Ovary (tissue), 9 donors: ENCODE data around the gene TECR. TPM values are rescaled to one million over a fixed set of nuclear protein-coding genes. Genes with fewer than 3 reads are reported as not detected.
"Not testable (repeated sequence)": the region's sequence is repeated elsewhere in the genome, so short reads cannot be mapped to it uniquely, and the experiment has no call there.

Experiments used
- DNase-seq, 5 donors: peaks; one replicate each; pipeline ENCODE4 v3.0.0-alpha.2; 2019 to 2020
- H3K27ac ChIP-seq, 2 donors: fragments of 200-600 bp; one replicate each; pipeline versions ENCODE4 v1.5.1 to v1.8.0; 2019 to 2022
- H3K27me3 ChIP-seq: fragments of 200-600 bp; one replicate; pipeline ENCODE4 v1.8.0; 2022
- H3K36me3 ChIP-seq: fragments of 200-600 bp; sonication (generic); one replicate; pipeline ENCODE4 v1.5.1; 2019
- H3K4me1 ChIP-seq: one replicate; pipeline ENCODE4 v1.8.1; 2013; ENCODE audit warnings: mild to moderate bottlenecking, moderate library complexity; ENCODE audit not compliant: insufficient read depth
- H3K4me3 ChIP-seq: fragments of 200-600 bp; sonication (generic); one replicate; pipeline ENCODE4 v1.5.1; 2017
- H3K9me3 ChIP-seq, 2 donors: fragments of 200-600 bp in 1 of 2; sonication (generic) in 1 of 2; one replicate each; pipeline versions ENCODE4 v1.5.1 to v1.8.1; 2013 to 2019; ENCODE audit warnings: mild to moderate bottlenecking in 1 of 2, moderate library complexity in 1 of 2
- CTCF ChIP-seq, 3 donors: fragments of 450-650 bp in 2 of 3; fragments of 200-600 bp in 1 of 3; IDR thresholded peaks; one replicate each; pipeline versions ENCODE4 v1.5.1 to v1.8.0; 2016 to 2022; ENCODE audit warnings: antibody characterized with exemption in 3 of 3, mild to moderate bottlenecking in 1 of 3
- EP300 ChIP-seq: sonication (generic); formaldehyde crosslinking; IDR thresholded peaks from one replicate; pipeline ENCODE4 v1.6.1; 2017; ENCODE audit warnings: antibody characterized with exemption
- POLR2A ChIP-seq: fragments of 450-650 bp; IDR thresholded peaks from one replicate; pipeline ENCODE4 v1.6.1; 2017; ENCODE audit warnings: antibody characterized with exemption, mild to moderate bottlenecking, moderate library complexity
- WGBS, 3 donors: extraction: QIAGEN DNeasy Blood & Tissue Kit in 1 of 3; methylation state at CpG; one replicate each; pipeline versions ENCODE4 v1.1.5 to v1.1.7; 2013 to 2017; 5-methylcytosine and 5-hydroxymethylcytosine counted together
- intact Hi-C, 4 donors: fragments of 100-400 bp; cut with DNase I; formaldehyde crosslinking; loops; one replicate each; pipeline versions ENCODE4 v1.11.0 to v1.15.1; 2022 to 2023
- microRNA counts: library from miRNA; unstranded; fragments of <30 nt; microRNA quantifications from one replicate; lab custom pipeline; 2016
- microRNA-seq, 3 donors: library from miRNA; unstranded; fragments of <30 nt; microRNA quantifications; one replicate each; pipeline versions ENCODE4 to v1.2.0, GENCODE V29; 2019 to 2020
- polyA plus RNA-seq, 2 donors: library from polyadenylated mRNA; stranded (reverse); fragments of 200-250 nt in 1 of 2; fragments of 350-450 nt in 1 of 2; fragmentation: Illumina TruSeq in 1 of 2; extraction: RNeasy Lipid Tissue Mini Kit (QIAGEN cat#74804) in 1 of 2; gene quantifications; one replicate each; pipeline ENCODE4 v1.2.3, GENCODE V29; 2013 to 2014
- small RNA-seq: library from RNA; depleted of rRNA; stranded (forward); fragments of <200 nt; gene quantifications from one replicate; pipeline ENCODE3, GENCODE V24; 2016
- total RNA-seq, 7 donors: library from RNA; depleted of rRNA in 2 of 7; stranded (reverse); fragments of >200 nt in 2 of 7; fragmentation: NEBNext Ultra II Directional in 3 of 7; extraction: Animal tissue kit (Norgen Biotek cat#: 25700) in 3 of 7; gene quantifications; one replicate each; pipeline versions ENCODE4 v1.1.0 to v1.2.4, GENCODE V29; 2016 to 2023
- donor health status: DM: no; HTN: no; CAD: no; lungs with moderate emphysema.
- donor health status: DM: no; HTN: no; CAD: no.
- donor health status: Bipolar disorder and iron deficiency.
- donor health status: DM: yes; HTN: yes; CAD: no.
- donor health status: DM: no; HTN: no; CAD: no.
- donor health status: DM: yes; HTN: yes; CAD: no.

The TECR gene
- total and polyA plus RNA-seq, 9 donors: 22.3 to 115 (median 92.4) TPM

GRCh38 chr19:14612657-14613056 lies 83.3 kb downstream of the TECR start:
- Histone ChIP-seq H3K4me3 (no peak overlapping the region), H3K27me3 (no peaks in the 10 kb centered on the region), H3K36me3 (no peaks in the 10 kb centered on the region), H3K9me3 (no peaks in the 10 kb centered on the region), H3K4me1 (no peaks in the 10 kb centered on the region), H3K27ac (no peak overlapping the region)
- TF ChIP-seq POLR2A (no peak), EP300 (no peak), CTCF (IDR thresholded peaks at IDR 0.05) (no peak)
- WGBS, 3 donors: 74 to 84% (median 77%) methylated on average over 4 of the region's 4 CpGs
- intact Hi-C loops: no loop called here
- DNase-seq: no peak

GRCh38 chr19:14613399-14614098 lies 84.2 kb downstream of the TECR start:
- H3K36me3 ChIP-seq, H3K4me3 ChIP-seq, H3K27me3 ChIP-seq, intact Hi-C loops, H3K9me3 ChIP-seq, DNase-seq, H3K27ac ChIP-seq, H3K4me1 ChIP-seq: not testable (repeated sequence)
- WGBS, 3 donors: 71 to 75% (median 73%) methylated on average over 14 of the region's 14 CpGs

- TF ChIP-seq EP300: no peak
- Histone ChIP-seq H3K4me1 (no peaks in the 10 kb centered on the region), H3K27ac (no peak overlapping the region), H3K36me3 (no peaks in the 10 kb centered on the region), H3K27me3 (no peaks in the 10 kb centered on the region), H3K4me3 (no peak overlapping the region), H3K9me3 (peaks cover 0 to 4% of the 10 kb centered on the region in 2 donors)
- intact Hi-C loops: no loop called here
- DNase-seq: no peak
- 57 to 66% (median 62%) methylated on average over 4 of the region's 4 CpGs for WGBS, 3 donors
Observed at GRCh38 chr19:14614099-14614412, 84.7 kb downstream of the TECR start.

MicroRNAs within 50 kb of the gene (microRNA counts, 767-probe panel; counts per million panel counts)
- microRNA hsa-miR-639 (lab: Ali Mortazavi, UCI): 530 counts per million, percentile 78 among the panel's probes with 10 or more counts

Small RNAs within 50 kb of the gene (microRNA-seq; reads per million reads assigned to microRNA genes)
- gene MIR639: 0.18 to 1.7 (median 0.38) reads per million in 3 donors

Small RNAs within 50 kb of the gene (small RNA-seq; reads per million reads assigned to genes)
- gene RN7SL842P: not detected
- gene SNRPGP15: not detected

Other genes starting within 250 kb of the TECR start
- gene ADGRE5, start 148.2 kb upstream of the TECR start, total RNA-seq: 10 to 100 TPM in 5 of 7 donors, 1 to 10 TPM in 2; 5.0 to 41.6 (median 25.6) TPM
- gene ADGRE5, start 148.2 kb upstream of the TECR start, polyA plus RNA-seq: 10 to 100 TPM in 1 of 2 donors, 1 to 10 TPM in 1; 8.3 to 26.3 TPM
- gene DDX39A, start 110.3 kb upstream of the TECR start, total RNA-seq: 10 to 100 TPM; 23.8 to 48.4 (median 31.8) TPM
- gene DDX39A, start 110.3 kb upstream of the TECR start, polyA plus RNA-seq: 10 to 100 TPM in 1 of 2 donors, 1 to 10 TPM in 1; 7.9 to 42.5 TPM
- gene PKN1, start 96.3 kb upstream of the TECR start, total RNA-seq: 100 to 1,000 TPM in 1 of 7 donors, 10 to 100 TPM in 6; 42.3 to 128 (median 76.6) TPM
- 10 to 100 TPM; 16.6 to 53.9 TPM for gene PKN1, start 96.3 kb upstream of the TECR start, polyA plus RNA-seq
- gene PTGER1, start 54.2 kb upstream of the TECR start, total RNA-seq: under 1 TPM in 3 of 7 donors, not detected in 4; 0.18 to 0.92 (median 0.32) TPM
- gene PTGER1, start 54.2 kb upstream of the TECR start, polyA plus RNA-seq: not detected
- 10 to 100 TPM; 33.7 to 64.5 (median 41.8) TPM for gene GIPC1, start 33.5 kb upstream of the TECR start, total RNA-seq
- gene GIPC1, start 33.5 kb upstream of the TECR start, polyA plus RNA-seq: 10 to 100 TPM; 14.7 to 40.9 TPM
- 100 to 1,000 TPM in 3 of 7 donors, 10 to 100 TPM in 4; 53.7 to 151 (median 75.1) TPM for gene DNAJB1, start 11.2 kb upstream of the TECR start, total RNA-seq
- gene DNAJB1, start 11.2 kb upstream of the TECR start, polyA plus RNA-seq: 100 to 1,000 TPM in 1 of 2 donors, 10 to 100 TPM in 1; 52.4 to 123 TPM
- gene NDUFB7, start 42.5 kb downstream of the TECR start, total RNA-seq: 100 to 1,000 TPM in 6 of 7 donors, 10 to 100 TPM in 1; 86.9 to 429 (median 143) TPM
- gene NDUFB7, start 42.5 kb downstream of the TECR start, polyA plus RNA-seq: 100 to 1,000 TPM in 1 of 2 donors, not detected in 1; 317 TPM
- under 1 TPM in 2 of 7 donors, not detected in 5; 0.20 TPM for gene CLEC17A, start 53.5 kb downstream of the TECR start, total RNA-seq
- gene CLEC17A, start 53.5 kb downstream of the TECR start, polyA plus RNA-seq: under 1 TPM in 1 of 2 donors, not detected in 1; 0.12 TPM
- under 1 TPM in 2 of 7 donors, not detected in 5; 0.13 to 0.15 TPM for gene ADGRE3, start 145.2 kb downstream of the TECR start, total RNA-seq
- under 1 TPM in 1 of 2 donors, not detected in 1; 0.43 TPM for gene ADGRE3, start 145.2 kb downstream of the TECR start, polyA plus RNA-seq
- 10 to 100 TPM; 19.2 to 47.6 (median 35.0) TPM for gene ZNF333, start 160.5 kb downstream of the TECR start, total RNA-seq
- gene ZNF333, start 160.5 kb downstream of the TECR start, polyA plus RNA-seq: 10 to 100 TPM; 21.7 to 22.0 TPM
- 1 to 10 TPM in 4 of 7 donors, under 1 TPM in 3; 0.45 to 4.2 (median 1.0) TPM for gene ADGRE2, start 249.0 kb downstream of the TECR start, total RNA-seq
- 1 to 10 TPM in 1 of 2 donors, under 1 TPM in 1; 0.24 to 1.8 TPM for gene ADGRE2, start 249.0 kb downstream of the TECR start, polyA plus RNA-seq